ENCODE measurements around the gene RFTN1.

GRCh38 chr3:16467393-16467792 lies 46.1 kb downstream of the RFTN1 start:
- 0 out of 2 replicates have a peak, but pooled peaks have one; percentile 18 for TF ChIP-seq POLR2A (IDR thresholded peaks at IDR 0.05; ENCODE audit: low read depth, low read length)
- 0 out of 2 replicates have a peak, but pooled peaks have one; percentile 22 for TF ChIP-seq POLR2AphosphoS5 (IDR thresholded peaks at IDR 0.05; ENCODE audit: low read depth, low read length)
- TF ChIP-seq TAF1 (IDR thresholded peaks at IDR 0.05; ENCODE audit: low read depth, low read length), result peak; percentile 43; the same call in 1 of the 2 replicates
- 0 out of 2 replicates have a peak, but pooled peaks have one; percentile 10 for TF ChIP-seq POU2F2 (IDR thresholded peaks at IDR 0.05; ENCODE audit: low read depth, low read length)
- TF ChIP-seq SPI1 (IDR thresholded peaks at IDR 0.05; ENCODE audit: low read depth, low read length), result no peak
